H9 (cell line): Measurements from ENCODE around the gene REC114. TPM values are rescaled to one million over a fixed set of nuclear protein-coding genes. Genes with fewer than 3 reads are reported as not detected.

Experiments used
- DNase-seq: peaks from one replicate; pipeline ENCODE4 v3.0.0-alpha.2; 2017
- H2AFZ ChIP-seq: one replicate; pipeline ENCODE4 v1.6.1; 2013; ENCODE audit warnings: mild to moderate bottlenecking, low read length, control low read depth, moderate library complexity
- H2AK5ac ChIP-seq: 2 replicates; pipeline ENCODE4 v1.6.1; 2013; ENCODE audit warnings: low read length, control low read depth, mixed read lengths; ENCODE audit not compliant: insufficient read length
- H2BK120ac ChIP-seq: one replicate; pipeline ENCODE4 v1.6.1; 2013; ENCODE audit warnings: low read depth, mild to moderate bottlenecking, low read length, control low read depth, inconsistent platforms; ENCODE audit not compliant: poor library complexity, severe bottlenecking
- H2BK12ac ChIP-seq: 2 replicates; pipeline ENCODE4 v1.6.1; 2013; ENCODE audit warnings: low read length, control low read depth, mixed read lengths, low read depth; ENCODE audit not compliant: insufficient read length
- H2BK15ac ChIP-seq: 2 replicates; pipeline ENCODE4 v1.6.1; 2013; ENCODE audit warnings: low read depth, low read length, control low read depth
- H2BK20ac ChIP-seq: one replicate; pipeline ENCODE4 v1.6.1; 2013; ENCODE audit warnings: low read depth, mild to moderate bottlenecking, low read length, control low read depth, inconsistent platforms; ENCODE audit not compliant: poor library complexity, severe bottlenecking
- H2BK5ac ChIP-seq: 2 replicates; pipeline ENCODE4 v1.6.1; 2013; ENCODE audit warnings: low read length, control low read depth, mixed read lengths; ENCODE audit not compliant: insufficient read length
- H3K14ac ChIP-seq: 2 replicates; pipeline ENCODE4 v1.6.1; 2013; ENCODE audit warnings: low read length, control low read depth; ENCODE audit not compliant: insufficient read depth
- H3K18ac ChIP-seq: 2 replicates; pipeline ENCODE4 v1.6.1; 2013; ENCODE audit warnings: low read depth, mild to moderate bottlenecking, mixed read lengths, low read length, control low read depth; ENCODE audit not compliant: insufficient read length
- H3K23ac ChIP-seq: 2 replicates; pipeline ENCODE4 v1.6.1; 2013; ENCODE audit warnings: low read length, control low read depth, mixed read lengths, low read depth; ENCODE audit not compliant: insufficient read length
- H3K23me2 ChIP-seq: 2 replicates; pipeline ENCODE4 v1.6.1; 2013; ENCODE audit warnings: low read depth, mild to moderate bottlenecking, mixed read lengths, low read length, control low read depth; ENCODE audit not compliant: insufficient read length, poor library complexity, severe bottlenecking
- H3K27ac ChIP-seq: 2 replicates; pipeline ENCODE4 v1.5.1; 2013; ENCODE audit warnings: low read length, control low read depth, mixed read lengths, low read depth; ENCODE audit not compliant: insufficient read length
- H3K27me3 ChIP-seq: 2 replicates; pipeline ENCODE4 v1.6.1; 2013; ENCODE audit warnings: low read length, control low read depth, inconsistent platforms; ENCODE audit not compliant: insufficient read depth
- H3K4ac ChIP-seq: 2 replicates; pipeline ENCODE4 v1.6.1; 2013; ENCODE audit warnings: low read depth, mild to moderate bottlenecking, control low read depth, inconsistent platforms, low read length, moderate library complexity
- H3K4me1 ChIP-seq: 2 replicates; pipeline ENCODE4 v1.6.1; 2013; ENCODE audit warnings: low read length, control low read depth, inconsistent platforms; ENCODE audit not compliant: insufficient read depth
- H3K4me2 ChIP-seq: 2 replicates; pipeline ENCODE4 v1.6.1; 2013; ENCODE audit warnings: low read length, control low read depth, mixed read lengths; ENCODE audit not compliant: insufficient read length, insufficient read depth
- H3K56ac ChIP-seq: 2 replicates; pipeline ENCODE4 v1.6.1; 2013; ENCODE audit warnings: low read depth, mild to moderate bottlenecking, mixed read lengths, low read length, control low read depth; ENCODE audit not compliant: insufficient read length
- H3K79me1 ChIP-seq: 2 replicates; pipeline ENCODE4 v1.6.1; 2013; ENCODE audit warnings: low read depth, mild to moderate bottlenecking, moderate library complexity, low read length, control low read depth, inconsistent platforms; ENCODE audit not compliant: insufficient read depth, poor library complexity, severe bottlenecking
- H3K79me2 ChIP-seq: 2 replicates; pipeline ENCODE4 v1.6.1; 2013; ENCODE audit warnings: low read length, control low read depth, inconsistent platforms; ENCODE audit not compliant: insufficient read depth
- H3K9ac ChIP-seq: 2 replicates; pipeline ENCODE4 v1.6.1; 2013; ENCODE audit warnings: low read length, control low read depth, mixed read lengths; ENCODE audit not compliant: insufficient read length; ENCODE audit errors: extremely low read depth
- H3K9me3 ChIP-seq: one replicate; pipeline ENCODE4 v1.6.1; 2013; ENCODE audit warnings: low read depth, low read length, inconsistent platforms; ENCODE audit not compliant: control insufficient read depth
- H3T11ph ChIP-seq: one replicate; pipeline ENCODE4 v1.6.1; 2013; ENCODE audit warnings: mild to moderate bottlenecking, low read length, control low read depth, inconsistent platforms
- H4K20me1 ChIP-seq: one replicate; pipeline ENCODE4 v1.6.1; 2013; ENCODE audit not compliant: control insufficient read depth, insufficient read length, insufficient read depth
- H4K5ac ChIP-seq: 2 replicates; pipeline ENCODE4 v1.6.1; 2013; ENCODE audit warnings: low read depth, mild to moderate bottlenecking, mixed read lengths, low read length, control low read depth; ENCODE audit not compliant: insufficient read length
- H4K8ac ChIP-seq: replicated peaks from 2 replicates; pipeline ENCODE4 v1.6.1; 2013; ENCODE audit warnings: low read length, control low read depth, mixed read lengths, low read depth; ENCODE audit not compliant: insufficient read length
- H4K91ac ChIP-seq: 2 replicates; pipeline ENCODE4 v1.6.1; 2013; ENCODE audit warnings: low read depth, mild to moderate bottlenecking, moderate library complexity, mixed read lengths, low read length, control low read depth; ENCODE audit not compliant: insufficient read length
- H3K27ac Mint-ChIP-seq, 3 experiments: 2 replicates in 2 of 3; 3 replicates in 1 of 3; pipeline ENCODE4 v1.8.0; 2020 to 2021; ENCODE audit warnings: mixed read lengths in 3 of 3, mild to moderate bottlenecking in 1 of 3, moderate library complexity in 1 of 3
- H3K27me3 Mint-ChIP-seq: 2 replicates; pipeline ENCODE4 v1.8.0; 2021; ENCODE audit warnings: low read depth, mild to moderate bottlenecking, moderate library complexity, mixed read lengths
- H3K36me3 Mint-ChIP-seq, 3 experiments: 2 replicates in 2 of 3; 3 replicates in 1 of 3; pipeline ENCODE4 v1.8.0; 2020 to 2021; ENCODE audit warnings: low read depth in 3 of 3, mixed read lengths in 3 of 3; ENCODE audit not compliant: insufficient read depth in 1 of 3
- H3K4me1 Mint-ChIP-seq, 2 experiments: 2 replicates each; pipeline ENCODE4 v1.8.0; 2020; ENCODE audit warnings: mixed read lengths in 2 of 2
- H3K4me3 Mint-ChIP-seq, 2 experiments: 2 replicates in 1 of 2; 3 replicates in 1 of 2; pipeline ENCODE4 v1.8.0; 2020 to 2021; ENCODE audit warnings: mild to moderate bottlenecking in 2 of 2, mixed read lengths in 2 of 2, moderate library complexity in 1 of 2
- H3K9me3 Mint-ChIP-seq, 2 experiments: 2 replicates in 1 of 2; 3 replicates in 1 of 2; pipeline ENCODE4 v1.8.0; 2020; ENCODE audit warnings: mild to moderate bottlenecking in 2 of 2, mixed read lengths in 2 of 2, moderate library complexity in 1 of 2
- WGBS: extraction: QIAGEN DNeasy Blood & Tissue Kit; methylation state at CpG from one replicate; pipeline ENCODE4 v1.1.7; 2013; ENCODE audit warnings: missing lambda C conversion rate, low lambda C conversion rate, mixed read lengths; ENCODE audit not compliant: insufficient read length; ENCODE audit errors: extremely low coverage; 5-methylcytosine and 5-hydroxymethylcytosine counted together
- total RNA-seq: library from RNA; stranded (reverse); gene quantifications from 2 replicates; pipeline ENCODE4 v1.2.1, GENCODE V29; 2021
- TF ChIP-seq, protein P1 (sequence below): fragments of 200-600 bp; sonication (generic); conservative IDR thresholded peaks from 3 replicates; pipeline ENCODE4 v1.8.0; 2021; ENCODE audit warnings: antibody characterized with exemption, mild to moderate bottlenecking

REC114 gene
- total RNA-seq, 1 experiment from 2014 or later: not detected

- H3K56ac ChIP-seq: no peak overlapping the region
- Mint-ChIP-seq H3K4me3 (no peak overlapping the region), H3K4me1 (peaks cover 6 to 11% of the 10 kb centered on the region in 2 experiments; a peak in 3 of 4 replicates), H3K9me3 (no peaks in the 10 kb centered on the region), H3K27me3 (no peaks in the 10 kb centered on the region), H3K36me3 (peaks cover 2 to 50% (median 41%) of the 10 kb centered on the region in 3 experiments; a peak in 6 of 7 replicates), H3K27ac (no peak overlapping the region)
- H2BK120ac ChIP-seq: no peak overlapping the region
- no CpG with 5 or more reads among the region's 2 CpGs for WGBS
- no peaks in the 10 kb centered on the region for H3K9me3 ChIP-seq
- H3K79me1 ChIP-seq: no peaks in the 10 kb centered on the region
- TF ChIP-seq, protein P1, sequence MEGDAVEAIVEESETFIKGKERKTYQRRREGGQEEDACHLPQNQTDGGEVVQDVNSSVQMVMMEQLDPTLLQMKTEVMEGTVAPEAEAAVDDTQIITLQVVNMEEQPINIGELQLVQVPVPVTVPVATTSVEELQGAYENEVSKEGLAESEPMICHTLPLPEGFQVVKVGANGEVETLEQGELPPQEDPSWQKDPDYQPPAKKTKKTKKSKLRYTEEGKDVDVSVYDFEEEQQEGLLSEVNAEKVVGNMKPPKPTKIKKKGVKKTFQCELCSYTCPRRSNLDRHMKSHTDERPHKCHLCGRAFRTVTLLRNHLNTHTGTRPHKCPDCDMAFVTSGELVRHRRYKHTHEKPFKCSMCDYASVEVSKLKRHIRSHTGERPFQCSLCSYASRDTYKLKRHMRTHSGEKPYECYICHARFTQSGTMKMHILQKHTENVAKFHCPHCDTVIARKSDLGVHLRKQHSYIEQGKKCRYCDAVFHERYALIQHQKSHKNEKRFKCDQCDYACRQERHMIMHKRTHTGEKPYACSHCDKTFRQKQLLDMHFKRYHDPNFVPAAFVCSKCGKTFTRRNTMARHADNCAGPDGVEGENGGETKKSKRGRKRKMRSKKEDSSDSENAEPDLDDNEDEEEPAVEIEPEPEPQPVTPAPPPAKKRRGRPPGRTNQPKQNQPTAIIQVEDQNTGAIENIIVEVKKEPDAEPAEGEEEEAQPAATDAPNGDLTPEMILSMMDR: peak; percentile 65
- no peak overlapping the region for H3K27ac ChIP-seq
- no peak overlapping the region for H3K14ac ChIP-seq
- no peak overlapping the region for H2BK12ac ChIP-seq
- no peaks in the 10 kb centered on the region for H3K27me3 ChIP-seq
- H2AK5ac ChIP-seq: no peak overlapping the region
- H4K91ac ChIP-seq: no peak overlapping the region
- no peak overlapping the region for H3K18ac ChIP-seq
- no peak overlapping the region for H3K23ac ChIP-seq
- H3T11ph ChIP-seq: no peak overlapping the region
- H3K79me2 ChIP-seq: no peaks in the 10 kb centered on the region
- H2AFZ ChIP-seq: no peak overlapping the region
- DNase-seq: no peak
- H2BK20ac ChIP-seq: no peak overlapping the region
- no peaks in the 10 kb centered on the region for H3K4me1 ChIP-seq
- H3K4ac ChIP-seq: no peak overlapping the region
- no peaks in the 10 kb centered on the region for H4K20me1 ChIP-seq
- H3K23me2 ChIP-seq: no peaks in the 10 kb centered on the region
- H2BK5ac ChIP-seq: no peak overlapping the region
- H3K4me2 ChIP-seq: no peak overlapping the region
- H2BK15ac ChIP-seq: no peak overlapping the region
- H4K8ac ChIP-seq: no peak overlapping the region
- H3K9ac ChIP-seq: no peak overlapping the region
- no peak overlapping the region for H4K5ac ChIP-seq
Observed at GRCh38 chr15:73560501-73561117, 117.6 kb downstream of the REC114 start.
